ENCODE data around the gene TFF3.

Gene TFF3

GRCh38 chr21:42266971-42267556 is 48.1 kb downstream of the TFF3 start:
- DNase-seq (ENCODE audit: low read depth): no peak
- H3K4me3 ChIP-seq (ENCODE audit: low read depth, low read length): no peak overlapping the region
- TF ChIP-seq MAX (IDR thresholded peaks at IDR 0.05; ENCODE audit: low read depth, low read length) (no peak), POLR2A (IDR thresholded peaks at IDR 0.05; ENCODE audit: extremely low read depth, insufficient read length) (no peak), CTCF (IDR thresholded peaks at IDR 0.05; ENCODE audit: low read depth, low read length) (no peak), MYC (IDR thresholded peaks at IDR 0.05; ENCODE audit: low read depth, low read length) (no peak)

GRCh38 chr21:42265231-42265812 is 49.9 kb downstream of the TFF3 start:
- DNase-seq (ENCODE audit: low read depth): no peak
- H3K4me3 ChIP-seq (ENCODE audit: low read depth, low read length): no peak overlapping the region
- no peak for TF ChIP-seq POLR2A (IDR thresholded peaks at IDR 0.05; ENCODE audit: extremely low read depth, insufficient read length)

GRCh38 chr21:42264245-42265195 is 50.7 kb downstream of the TFF3 start:
- no peak for DNase-seq (ENCODE audit: low read depth)
- no peak overlapping the region for H3K4me3 ChIP-seq (ENCODE audit: low read depth, low read length)
- TF ChIP-seq MYC (IDR thresholded peaks at IDR 0.05; ENCODE audit: low read depth, low read length) (no peak), POLR2A (IDR thresholded peaks at IDR 0.05; ENCODE audit: extremely low read depth, insufficient read length) (no peak)

- DNase-seq (ENCODE audit: low read depth): peak; percentile 86
- no peak overlapping the region for H3K4me3 ChIP-seq (ENCODE audit: low read depth, low read length)
- TF ChIP-seq MYC (IDR thresholded peaks at IDR 0.05; ENCODE audit: low read depth, low read length) (peak; percentile 78), POLR2A (IDR thresholded peaks at IDR 0.05; ENCODE audit: extremely low read depth, insufficient read length) (peak; percentile 40), CTCF (IDR thresholded peaks at IDR 0.05; ENCODE audit: low read depth, low read length) (no peak), MAX (IDR thresholded peaks at IDR 0.05; ENCODE audit: low read depth, low read length) (peak; percentile 70)
Measured at GRCh38 chr21:42263591-42264131, 51.5 kb downstream of the TFF3 start.

- TF ChIP-seq MYC (IDR thresholded peaks at IDR 0.05; ENCODE audit: low read depth, low read length) (no peak), POLR2A (IDR thresholded peaks at IDR 0.05; ENCODE audit: extremely low read depth, insufficient read length) (no peak), CTCF (IDR thresholded peaks at IDR 0.05; ENCODE audit: low read depth, low read length) (no peak), MAX (IDR thresholded peaks at IDR 0.05; ENCODE audit: low read depth, low read length) (no peak)
- no peak for DNase-seq (ENCODE audit: low read depth)
- H3K4me3 ChIP-seq (ENCODE audit: low read depth, low read length): no peak overlapping the region
Measured at GRCh38 chr21:42262831-42263231, 52.4 kb downstream of the TFF3 start.

- no peak for DNase-seq (ENCODE audit: low read depth)
- TF ChIP-seq MYC (IDR thresholded peaks at IDR 0.05; ENCODE audit: low read depth, low read length) (no peak), MAX (IDR thresholded peaks at IDR 0.05; ENCODE audit: low read depth, low read length) (no peak), CTCF (IDR thresholded peaks at IDR 0.05; ENCODE audit: low read depth, low read length) (no peak), POLR2A (IDR thresholded peaks at IDR 0.05; ENCODE audit: extremely low read depth, insufficient read length) (no peak)
- H3K4me3 ChIP-seq (ENCODE audit: low read depth, low read length): no peak overlapping the region
Measured at GRCh38 chr21:42261829-42262200, 53.4 kb downstream of the TFF3 start.
